GM13976 (cell line): Measurements from ENCODE around the gene POFUT2.

Source experiments
- DNase-seq: peaks from one replicate; pipeline ENCODE4 v3.0.0; 2012; ENCODE audit warnings: low spot score
- CTCF ChIP-seq: IDR thresholded peaks from 2 replicates; pipeline ENCODE4 v1.5.1; 2012; ENCODE audit warnings: borderline replicate concordance, mild to moderate bottlenecking; ENCODE audit not compliant: insufficient read depth; ENCODE audit errors: extremely low read depth, missing control alignments, control extremely low read depth
- in situ Hi-C: fragments of 300-500 bp; cut with MboI; formaldehyde crosslinking; loops from one replicate; pipeline ENCODE4 v1.12.0; 2022; ENCODE audit warnings: low sequenced_read_pairs, mixed read lengths, inconsistent platforms; ENCODE audit not compliant: unreplicated experiment

Gene POFUT2

GRCh38 chr21:45304476-45304830 lies 16.8 kb upstream of the POFUT2 start:
- in situ Hi-C loops: no loop called here
- no peak for TF ChIP-seq CTCF
- DNase-seq: no peak

- TF ChIP-seq CTCF: no peak
- in situ Hi-C loops: no loop called here
- no peak for DNase-seq
Observed at GRCh38 chr21:45303751-45304475, 16.2 kb upstream of the POFUT2 start.

- no peak for DNase-seq
- TF ChIP-seq CTCF: no peak
- in situ Hi-C loops: no loop called here
Observed at GRCh38 chr21:45303091-45303615, 15.5 kb upstream of the POFUT2 start.

- TF ChIP-seq CTCF: no peak
- no peak for DNase-seq
- in situ Hi-C loops: no loop called here
Observed at GRCh38 chr21:45302082-45303061, 14.7 kb upstream of the POFUT2 start.

GRCh38 chr21:45301521-45302081 lies 13.9 kb upstream of the POFUT2 start:
- no peak for TF ChIP-seq CTCF
- in situ Hi-C loops: no loop called here
- DNase-seq: no peak

- no peak for TF ChIP-seq CTCF
- in situ Hi-C loops: no loop called here
- no peak for DNase-seq
Observed at GRCh38 chr21:45300786-45301520, 13.3 kb upstream of the POFUT2 start.
